CD4-positive, CD25-positive, alpha-beta regulatory T cell (primary cell): Measurements from ENCODE around the gene COL4A5. TPM values are rescaled to one million over a fixed set of nuclear protein-coding genes. Genes with fewer than 3 reads are reported as not detected.

Experiments used
- ATAC-seq, 2 donors: fragments of 150-1000 bp; cut with Tn5 transposase; one replicate each; pipeline ENCODE4 v1.10.0; 2021; ENCODE audit warnings: low read depth in 2 of 2, moderate number of reproducible peaks in 2 of 2, moderate library complexity in 1 of 2
- DNase-seq, 3 donors: peaks; one replicate each; pipeline versions ENCODE4 v3.0.0 to v3.0.0-alpha.2; 2012 to 2022; ENCODE audit warnings: mixed read lengths in 1 of 3
- H3K27ac ChIP-seq: one replicate; pipeline ENCODE4 v1.7.0; 2013; ENCODE audit warnings: mild to moderate bottlenecking, low read length; ENCODE audit not compliant: insufficient read depth, poor library complexity, severe bottlenecking
- H3K27me3 ChIP-seq: one replicate; pipeline ENCODE4 v1.7.0; 2013; ENCODE audit warnings: low read length; ENCODE audit not compliant: control insufficient read depth, insufficient read depth
- H3K36me3 ChIP-seq: one replicate; pipeline ENCODE4 v1.7.0; 2013; ENCODE audit warnings: mild to moderate bottlenecking, low read length, moderate library complexity; ENCODE audit not compliant: control insufficient read depth, insufficient read depth
- H3K4me1 ChIP-seq: 2 replicates; pipeline ENCODE4 v1.7.0; 2013; ENCODE audit warnings: mild to moderate bottlenecking, low read length; ENCODE audit not compliant: insufficient read depth, control insufficient read depth, poor library complexity, severe bottlenecking
- H3K4me3 ChIP-seq: one replicate; pipeline ENCODE4 v1.7.0; 2013; ENCODE audit warnings: low read depth, mild to moderate bottlenecking, low read length, moderate library complexity
- H3K9me3 ChIP-seq, 2 experiments: 1 replicate in 1 of 2; 2 replicates in 1 of 2; pipeline ENCODE4 v1.7.0; 2013; ENCODE audit warnings: low read length in 2 of 2, mild to moderate bottlenecking in 1 of 2, moderate library complexity in 1 of 2; ENCODE audit not compliant: control insufficient read depth in 2 of 2
- H3K27ac Mint-ChIP-seq, 3 donors: one replicate each; pipeline ENCODE4 v1.8.0; 2020 to 2022; ENCODE audit warnings: mild to moderate bottlenecking in 3 of 3, mixed read lengths in 3 of 3, moderate library complexity in 2 of 3
- H3K27me3 Mint-ChIP-seq: one replicate; pipeline ENCODE4 v1.8.0; 2022; ENCODE audit warnings: mild to moderate bottlenecking, mixed read lengths
- H3K36me3 Mint-ChIP-seq: one replicate; pipeline ENCODE4 v1.8.0; 2020; ENCODE audit warnings: mixed read lengths
- H3K4me1 Mint-ChIP-seq, 4 donors: one replicate each; pipeline ENCODE4 v1.8.0; 2020 to 2022; ENCODE audit warnings: mixed read lengths in 4 of 4, mild to moderate bottlenecking in 1 of 4
- H3K4me3 Mint-ChIP-seq, 4 donors: one replicate each; pipeline ENCODE4 v1.8.0; 2020 to 2022; ENCODE audit warnings: mild to moderate bottlenecking in 4 of 4, mixed read lengths in 4 of 4, moderate library complexity in 3 of 4
- H3K9me3 Mint-ChIP-seq, 7 donors: one replicate each; pipeline ENCODE4 v1.8.0; 2020 to 2022; ENCODE audit warnings: mixed read lengths in 7 of 7, mild to moderate bottlenecking in 3 of 7, moderate library complexity in 2 of 7
- polyA plus RNA-seq, 4 donors: library from polyadenylated mRNA; unstranded; fragments of 300-500 nt; fragmentation: Illumina TruSeq; gene quantifications; one replicate each; pipeline ENCODE4 v1.2.3, GENCODE V29; 2021
- total RNA-seq: library from RNA; stranded (reverse); gene quantifications from one replicate; pipeline ENCODE4 v1.2.3, GENCODE V29; 2022

COL4A5 gene
- total and polyA plus RNA-seq, 5 donors from 2014 or later: 0.02 TPM; not detected in 4

- Mint-ChIP-seq H3K27ac (no peak overlapping the region), H3K4me1 (no peaks in the 10 kb centered on the region), H3K4me3 (no peak overlapping the region), H3K9me3 (peaks cover 0 to 1% (median 0%) of the 10 kb centered on the region in 7 donors), H3K27me3 (no peaks in the 10 kb centered on the region), H3K36me3 (no peaks in the 10 kb centered on the region)
- Histone ChIP-seq H3K36me3 (no peaks in the 10 kb centered on the region), H3K27me3 (no peaks in the 10 kb centered on the region), H3K4me1 (no peaks in the 10 kb centered on the region), H3K9me3 (no peaks in the 10 kb centered on the region), H3K4me3 (no peak overlapping the region), H3K27ac (no peak overlapping the region)
- ATAC-seq (no peak), DNase-seq (no peak)
Observed at GRCh38 chrX:108590496-108590895, 150.9 kb downstream of the COL4A5 start.

- H3K9me3 ChIP-seq: no peaks in the 10 kb centered on the region
- no peaks in the 10 kb centered on the region for H3K27me3 ChIP-seq
- Mint-ChIP-seq H3K27me3 (no peaks in the 10 kb centered on the region), H3K4me1 (no peaks in the 10 kb centered on the region), H3K4me3 (no peak overlapping the region), H3K36me3 (no peaks in the 10 kb centered on the region), H3K9me3 (peaks cover 0 to 2% (median 0%) of the 10 kb centered on the region in 7 donors), H3K27ac (no peak overlapping the region)
- no peak overlapping the region for H3K27ac ChIP-seq
- no peak for ATAC-seq
- no peak overlapping the region for H3K4me3 ChIP-seq
- H3K4me1 ChIP-seq: no peaks in the 10 kb centered on the region
- H3K36me3 ChIP-seq: no peaks in the 10 kb centered on the region
- no peak for DNase-seq
Observed at GRCh38 chrX:108601276-108601675, 161.6 kb downstream of the COL4A5 start.

GRCh38 chrX:108610141-108610540, 170.5 kb downstream of the COL4A5 start:
- H3K36me3 Mint-ChIP-seq: no peaks in the 10 kb centered on the region
- H3K4me1 ChIP-seq: no peaks in the 10 kb centered on the region
- no peaks in the 10 kb centered on the region for H3K9me3 ChIP-seq
- no peaks in the 10 kb centered on the region for H3K36me3 ChIP-seq
- no peaks in the 10 kb centered on the region for H3K4me1 Mint-ChIP-seq
- H3K27ac Mint-ChIP-seq: no peak overlapping the region
- H3K4me3 Mint-ChIP-seq: no peak overlapping the region
- no peaks in the 10 kb centered on the region for H3K27me3 ChIP-seq
- H3K27ac ChIP-seq: no peak overlapping the region
- no peak for DNase-seq
- H3K27me3 Mint-ChIP-seq: no peaks in the 10 kb centered on the region
- no peak overlapping the region for H3K4me3 ChIP-seq
- ATAC-seq: no peak
- H3K9me3 Mint-ChIP-seq: peaks cover 0 to 1% (median 0%) of the 10 kb centered on the region in 7 donors

- no peak overlapping the region for H3K4me3 Mint-ChIP-seq
- peaks cover 0 to 1% (median 0%) of the 10 kb centered on the region in 7 donors for H3K9me3 Mint-ChIP-seq
- Histone ChIP-seq H3K36me3 (no peaks in the 10 kb centered on the region), H3K9me3 (no peaks in the 10 kb centered on the region), H3K4me3 (no peak overlapping the region), H3K4me1 (no peaks in the 10 kb centered on the region), H3K27me3 (no peaks in the 10 kb centered on the region), H3K27ac (no peak overlapping the region)
- DNase-seq (no peak), ATAC-seq (no peak)
- no peak overlapping the region for H3K27ac Mint-ChIP-seq
- H3K4me1 Mint-ChIP-seq: no peaks in the 10 kb centered on the region
- H3K27me3 Mint-ChIP-seq: no peaks in the 10 kb centered on the region
- no peaks in the 10 kb centered on the region for H3K36me3 Mint-ChIP-seq
Observed at GRCh38 chrX:108614616-108615015, 175.0 kb downstream of the COL4A5 start.

- no peak overlapping the region for H3K4me3 ChIP-seq
- Mint-ChIP-seq H3K4me3 (no peak overlapping the region), H3K4me1 (no peaks in the 10 kb centered on the region), H3K27me3 (no peaks in the 10 kb centered on the region), H3K27ac (no peak overlapping the region), H3K9me3 (peaks cover 0 to 4% (median 2%) of the 10 kb centered on the region in 7 donors), H3K36me3 (no peaks in the 10 kb centered on the region)
- ATAC-seq (no peak), DNase-seq (no peak)
- no peak overlapping the region for H3K27ac ChIP-seq
- H3K9me3 ChIP-seq: no peaks in the 10 kb centered on the region
- no peaks in the 10 kb centered on the region for H3K4me1 ChIP-seq
- H3K27me3 ChIP-seq: no peaks in the 10 kb centered on the region
- H3K36me3 ChIP-seq: no peaks in the 10 kb centered on the region
Observed at GRCh38 chrX:108640817-108641216, 201.2 kb downstream of the COL4A5 start.

- Mint-ChIP-seq H3K27me3 (no peaks in the 10 kb centered on the region), H3K4me1 (no peaks in the 10 kb centered on the region), H3K4me3 (no peak overlapping the region), H3K36me3 (no peaks in the 10 kb centered on the region), H3K27ac (no peak overlapping the region), H3K9me3 (peaks cover 0 to 4% (median 2%) of the 10 kb centered on the region in 7 donors)
- Histone ChIP-seq H3K4me1 (no peaks in the 10 kb centered on the region), H3K27ac (no peak overlapping the region), H3K27me3 (no peaks in the 10 kb centered on the region), H3K9me3 (no peaks in the 10 kb centered on the region), H3K4me3 (no peak overlapping the region), H3K36me3 (no peaks in the 10 kb centered on the region)
- ATAC-seq (no peak), DNase-seq (no peak)
Observed at GRCh38 chrX:108641589-108642272, 202.1 kb downstream of the COL4A5 start.

- Histone ChIP-seq H3K36me3 (no peaks in the 10 kb centered on the region), H3K4me3 (no peak overlapping the region), H3K9me3 (no peaks in the 10 kb centered on the region), H3K27me3 (no peaks in the 10 kb centered on the region), H3K4me1 (no peaks in the 10 kb centered on the region), H3K27ac (no peak overlapping the region)
- ATAC-seq: no peak
- H3K36me3 Mint-ChIP-seq: no peaks in the 10 kb centered on the region
- DNase-seq: no peak
- no peak overlapping the region for H3K4me3 Mint-ChIP-seq
- H3K27ac Mint-ChIP-seq: no peak overlapping the region
- H3K9me3 Mint-ChIP-seq: peaks cover 0 to 4% (median 2%) of the 10 kb centered on the region in 7 donors
- H3K27me3 Mint-ChIP-seq: no peaks in the 10 kb centered on the region
- no peaks in the 10 kb centered on the region for H3K4me1 Mint-ChIP-seq
Observed at GRCh38 chrX:108642273-108642628, 202.6 kb downstream of the COL4A5 start.

GRCh38 chrX:108664701-108665100, 225.1 kb downstream of the COL4A5 start:
- Mint-ChIP-seq H3K36me3 (no peaks in the 10 kb centered on the region), H3K4me3 (no peak overlapping the region), H3K27ac (no peak overlapping the region), H3K27me3 (no peaks in the 10 kb centered on the region), H3K4me1 (no peaks in the 10 kb centered on the region), H3K9me3 (no peaks in the 10 kb centered on the region)
- no peaks in the 10 kb centered on the region for H3K36me3 ChIP-seq
- no peaks in the 10 kb centered on the region for H3K9me3 ChIP-seq
- no peak overlapping the region for H3K4me3 ChIP-seq
- H3K27ac ChIP-seq: no peak overlapping the region
- H3K4me1 ChIP-seq: no peaks in the 10 kb centered on the region
- DNase-seq (no peak), ATAC-seq (no peak)
- H3K27me3 ChIP-seq: no peaks in the 10 kb centered on the region
